NCI-H2107 (cell line): ENCODE results near the gene RPL6.
A peak's percentile ranks its signal among the peaks of the same experiment; 100 is the strongest.
"Not testable (repeated sequence)": the region's sequence is repeated elsewhere in the genome, so short reads cannot be mapped to it uniquely, and the experiment has no call there.

Source experiments
- DNase-seq: peaks from one replicate; lab custom pipeline; 2025; lab: John Stamatoyannopoulos, UW

The RPL6 gene

DNA sequence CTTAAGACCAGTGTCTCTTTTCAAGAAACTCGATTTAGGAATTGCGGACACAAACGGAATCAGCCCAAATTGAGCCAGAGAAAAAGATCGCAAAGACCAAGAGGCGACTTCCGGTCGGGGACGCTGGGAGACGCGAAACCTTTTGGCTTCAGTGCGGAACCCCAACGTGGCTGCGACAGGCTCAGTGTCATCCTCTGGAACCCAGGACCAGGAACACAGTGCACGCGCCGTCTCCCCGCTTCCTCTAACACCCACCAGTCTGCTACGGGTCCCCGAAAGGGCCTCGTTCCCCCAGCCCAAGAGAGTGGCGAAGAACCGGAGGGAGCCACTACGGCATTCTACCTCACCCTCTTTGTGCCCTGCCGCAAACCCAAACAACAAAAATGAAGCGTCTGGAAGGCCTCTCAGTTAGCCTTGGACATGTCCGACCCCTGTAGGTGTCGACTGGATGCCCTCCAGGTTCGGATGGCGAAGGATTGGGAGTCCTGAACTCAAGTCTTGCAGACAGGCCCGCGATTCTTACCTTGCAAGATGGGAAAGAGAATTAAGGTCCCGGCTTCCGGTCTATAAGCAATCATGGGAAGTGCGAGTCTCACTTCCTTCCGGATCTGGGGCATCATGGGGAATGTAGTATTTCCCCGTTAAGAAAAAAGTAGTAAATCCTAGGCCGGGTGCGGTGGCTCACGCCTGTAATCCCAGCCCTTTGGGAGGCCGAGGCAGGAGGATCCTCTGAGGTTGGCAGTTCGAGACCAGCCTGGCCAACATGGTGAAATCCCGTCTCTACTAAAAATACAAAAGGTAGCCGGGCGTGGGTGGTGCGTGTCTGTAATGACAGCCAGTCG lies at the start of gene RPL6:
Gene RPL6 (minus strand): TSS at position 542 of the 842 bp plus-strand sequence. CDS start 949 bp downstream, outside the sequence.
- peak; percentile 81 for DNase-seq

DNA sequence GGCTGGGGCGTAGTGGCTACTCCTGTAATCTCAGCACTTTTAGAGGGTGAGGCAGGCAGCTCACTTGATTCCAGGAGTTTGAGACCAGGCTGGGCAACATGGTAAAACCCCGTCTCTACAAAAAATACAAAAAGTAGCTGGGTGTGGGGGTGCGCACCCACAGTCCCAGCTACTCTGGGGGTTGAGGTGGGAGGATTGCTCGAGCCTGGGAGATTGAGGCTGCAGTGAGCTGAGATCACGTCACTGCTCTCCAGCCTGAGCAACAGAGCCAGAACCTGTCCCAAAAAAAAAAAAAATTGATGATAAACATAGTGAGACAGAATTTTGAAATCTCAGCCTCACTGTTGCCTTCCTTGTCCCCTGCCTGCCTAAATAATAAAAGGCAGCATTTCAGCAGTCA lies 49.3 kb upstream of the RPL6 start:
- no peak for DNase-seq

DNA sequence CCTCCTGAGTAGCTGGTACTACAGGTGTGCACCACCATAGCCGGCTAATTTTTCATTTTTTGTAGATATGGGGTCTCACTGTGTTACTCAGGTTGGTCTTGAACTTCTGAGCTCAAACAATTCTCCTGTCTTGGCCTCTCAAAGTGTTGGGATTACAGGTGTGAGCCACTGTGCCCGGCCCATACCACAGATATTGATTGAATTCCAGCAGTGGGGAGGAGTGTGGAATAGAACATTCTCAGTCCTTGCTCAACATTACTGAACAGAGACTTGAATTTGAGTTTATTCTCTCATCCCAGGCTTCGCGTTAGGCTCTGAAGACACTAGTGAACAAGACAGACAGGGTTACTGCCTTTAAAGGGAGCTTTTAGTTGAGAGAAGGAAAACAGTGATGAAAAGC lies 48.9 kb upstream of the RPL6 start:
- DNase-seq = no peak

DNA sequence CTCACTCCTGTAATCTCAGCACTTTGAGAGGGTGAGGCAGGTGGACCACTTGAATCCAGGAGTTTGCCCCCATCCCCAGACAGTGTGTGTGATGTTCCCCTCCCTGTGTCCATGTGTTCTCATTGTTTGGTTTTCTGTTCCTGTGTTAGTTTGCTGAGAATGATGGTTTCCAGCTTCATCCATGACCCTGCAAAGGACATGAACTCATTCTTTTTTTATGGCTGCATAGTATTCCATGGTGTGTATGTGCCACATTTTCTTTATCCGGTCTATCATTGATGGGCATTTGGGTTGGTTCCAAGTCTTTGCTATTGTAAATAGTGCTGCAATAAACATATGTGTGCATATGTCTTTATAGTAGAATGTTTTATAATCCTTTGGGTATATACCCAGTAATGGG lies 47.7 kb upstream of the RPL6 start:
- not testable (repeated sequence) for DNase-seq

DNA sequence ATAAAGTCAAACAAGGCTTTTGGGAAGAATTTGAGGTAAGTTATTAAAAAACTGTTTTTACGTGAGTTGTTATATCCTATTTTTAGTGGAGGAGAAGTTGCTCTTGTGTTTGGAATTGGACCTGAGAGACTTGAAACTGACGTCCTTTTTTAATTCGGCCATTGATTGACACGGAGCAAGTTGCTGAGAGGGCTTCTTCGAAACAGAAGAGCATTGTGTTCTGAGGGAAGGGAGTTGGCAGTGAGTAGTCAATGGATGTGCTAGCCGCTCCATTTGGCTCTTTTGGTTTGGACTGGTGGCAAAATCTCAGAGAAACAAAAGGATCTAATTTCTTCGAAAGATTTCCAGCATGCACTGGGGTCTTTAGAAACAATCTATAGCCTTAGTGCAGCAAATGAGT lies 46.6 kb upstream of the RPL6 start:
- no peak for DNase-seq

DNA sequence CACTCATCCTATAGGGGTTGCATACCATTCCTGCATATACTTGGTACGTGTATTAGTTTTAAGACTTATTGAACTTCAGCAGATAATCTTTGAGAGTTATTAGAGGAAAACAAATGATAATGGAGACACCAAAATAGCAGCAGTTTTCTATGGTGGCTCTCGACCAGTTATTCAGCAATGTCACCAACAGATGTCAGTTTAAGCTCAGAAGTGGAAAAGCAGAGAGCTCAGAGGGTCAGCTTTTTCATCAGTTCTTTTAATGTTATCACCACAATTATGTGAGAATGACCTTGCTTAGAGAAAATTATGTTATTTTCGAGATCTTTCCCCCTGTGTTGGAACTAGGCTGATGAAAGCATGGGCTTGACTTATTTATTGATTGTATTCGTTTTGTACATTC lies 41.3 kb upstream of the RPL6 start:
- no peak for DNase-seq

DNA sequence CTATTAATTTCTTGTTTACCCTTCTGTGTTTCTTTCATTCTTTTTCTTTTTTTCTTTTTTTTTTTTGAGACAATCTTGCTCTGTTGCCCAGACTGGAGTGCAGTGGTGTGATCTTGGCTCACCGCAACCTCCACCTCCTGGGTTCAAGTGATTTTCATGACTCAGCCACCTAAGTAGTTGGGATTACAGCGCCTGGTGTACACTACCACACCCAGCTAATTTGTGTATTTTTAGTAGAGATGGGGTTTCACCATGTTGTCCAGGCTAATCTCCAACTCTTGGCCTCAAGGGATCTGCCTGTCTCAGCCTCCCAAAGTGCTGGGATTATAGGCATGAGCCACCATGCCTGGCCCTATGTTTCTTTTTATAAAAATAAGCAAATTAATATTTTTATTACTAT lies 38.8 kb upstream of the RPL6 start:
- DNase-seq = not testable (repeated sequence)

DNA sequence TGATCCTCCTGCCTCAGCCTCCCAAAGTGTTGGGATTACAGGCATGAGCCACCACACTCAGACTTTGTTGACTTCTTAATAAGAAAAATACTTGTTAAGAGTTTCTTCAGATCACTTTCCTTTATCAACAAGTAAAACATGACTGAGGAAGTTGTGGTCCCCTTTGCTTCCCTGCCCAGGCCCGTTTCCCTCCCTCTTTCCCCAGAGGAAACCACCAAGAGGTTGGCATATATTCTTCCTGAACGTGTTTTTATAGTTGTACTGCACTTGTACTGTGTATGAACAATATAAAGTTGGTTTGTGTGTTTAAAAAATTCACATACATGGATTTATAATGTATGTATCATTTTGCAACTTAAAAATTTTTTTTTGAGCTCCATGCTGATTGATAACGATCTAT lies 37.7 kb upstream of the RPL6 start:
- DNase-seq = no peak

DNA sequence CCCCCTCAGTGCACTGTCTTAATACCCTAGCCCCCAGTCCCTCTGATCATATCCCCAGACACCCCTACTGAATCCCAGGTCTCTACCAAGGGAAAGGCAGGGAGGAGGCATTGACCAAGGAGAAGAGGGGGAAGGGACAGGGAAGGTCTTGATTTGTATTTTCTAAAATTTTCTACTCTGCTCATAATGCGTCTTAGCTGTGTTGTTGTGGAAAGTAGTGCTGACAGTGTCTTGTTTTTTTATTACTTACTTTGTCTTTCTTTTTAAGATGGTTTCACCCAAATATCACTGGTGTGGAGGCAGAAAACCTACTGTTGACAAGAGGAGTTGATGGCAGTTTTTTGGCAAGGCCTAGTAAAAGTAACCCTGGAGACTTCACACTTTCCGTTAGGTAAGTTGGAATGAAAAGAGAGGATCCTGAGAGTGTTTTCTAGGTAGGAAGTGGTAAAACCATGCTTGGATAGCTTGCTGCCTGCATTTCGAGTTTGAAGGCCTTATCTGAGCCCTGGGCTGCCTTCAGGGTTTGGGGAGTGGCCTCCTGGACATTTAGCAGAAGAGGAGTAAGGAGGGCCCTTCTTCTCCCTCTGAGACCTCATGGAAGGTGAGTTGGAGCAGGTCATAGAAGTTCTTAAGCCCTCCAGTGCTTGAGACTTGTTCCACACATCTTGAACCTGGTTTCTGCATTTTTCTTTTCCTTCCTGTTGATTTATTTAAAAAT lies 36.8 kb upstream of the RPL6 start:
- no peak for DNase-seq

DNA sequence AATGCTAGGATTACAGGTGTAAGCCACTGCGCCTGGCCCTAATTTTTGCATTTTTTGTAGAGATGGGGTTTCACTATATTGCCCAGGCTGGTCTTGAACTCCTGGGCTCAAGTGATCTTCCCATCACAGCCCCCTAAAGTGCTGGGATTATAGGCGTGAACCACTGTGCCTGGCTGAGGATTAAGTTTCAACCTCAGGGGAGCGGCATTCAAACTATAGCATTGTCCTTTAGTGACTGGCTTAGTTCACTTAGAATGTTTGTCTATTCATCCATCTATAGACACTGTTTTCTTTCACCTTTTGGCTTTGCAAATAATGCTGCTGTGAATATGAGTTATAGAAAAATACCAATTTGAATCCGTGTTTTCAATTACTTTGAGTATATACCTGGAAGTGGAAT lies 34.5 kb upstream of the RPL6 start:
- DNase-seq = no peak

DNA sequence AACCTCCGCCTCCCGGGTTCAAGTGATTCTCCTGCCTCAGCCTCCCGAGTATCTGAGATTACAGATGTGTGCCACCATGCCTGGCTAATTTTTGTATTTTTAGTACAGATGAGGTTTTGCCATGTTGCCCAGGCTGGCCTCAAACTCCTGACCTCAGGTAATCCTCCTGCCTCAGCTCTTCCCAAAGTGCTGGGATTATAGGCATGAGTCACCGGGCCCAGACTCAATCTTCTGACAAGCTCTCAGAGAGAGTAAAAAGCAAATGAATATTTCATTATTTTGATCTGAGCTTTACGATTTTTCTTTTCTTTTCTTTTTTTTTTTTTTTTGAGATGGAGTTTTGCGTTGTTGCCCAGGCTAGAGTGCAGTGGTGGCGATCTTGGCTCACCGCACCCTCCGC lies 31.2 kb upstream of the RPL6 start:
- DNase-seq = not testable (repeated sequence)

DNA sequence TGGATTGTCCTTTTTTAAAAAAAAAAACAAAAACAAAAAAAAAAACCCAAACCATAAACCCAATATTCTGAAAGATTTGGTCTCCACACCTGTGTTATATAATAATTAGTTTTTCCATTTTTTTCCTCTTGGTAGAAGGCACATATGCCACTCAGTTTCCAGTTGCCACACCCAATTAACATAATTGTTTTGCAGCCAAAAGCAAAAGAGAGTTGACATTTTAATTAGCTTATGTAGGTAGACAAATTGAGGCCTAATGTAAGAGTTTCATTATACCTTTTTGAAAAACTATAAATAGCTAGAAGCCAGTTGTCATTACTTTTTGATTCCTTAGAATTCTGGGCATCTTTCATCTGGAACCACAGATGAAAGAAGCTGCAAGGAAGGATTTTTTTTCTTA lies 30.4 kb upstream of the RPL6 start:
- DNase-seq = no peak

DNA sequence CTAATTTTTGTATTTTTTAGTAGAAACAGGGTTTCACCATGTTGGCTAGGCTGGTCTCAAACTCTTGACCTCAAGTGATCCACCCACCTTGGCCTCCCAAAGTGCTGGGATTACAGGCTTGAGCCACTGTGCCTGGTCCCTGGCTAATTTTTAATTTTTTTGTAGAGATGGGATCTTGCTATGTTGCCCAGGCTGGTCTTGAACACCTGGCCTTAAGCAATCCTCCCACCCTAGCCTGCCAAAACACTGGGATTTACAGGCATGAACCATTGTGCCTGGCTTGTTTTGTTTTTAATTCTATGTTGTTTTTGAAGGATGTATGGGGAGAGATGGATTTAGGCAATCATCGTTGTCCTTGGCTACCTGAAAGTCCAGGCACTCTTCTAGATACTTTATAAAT lies 29.2 kb upstream of the RPL6 start:
- not testable (repeated sequence) for DNase-seq

DNA sequence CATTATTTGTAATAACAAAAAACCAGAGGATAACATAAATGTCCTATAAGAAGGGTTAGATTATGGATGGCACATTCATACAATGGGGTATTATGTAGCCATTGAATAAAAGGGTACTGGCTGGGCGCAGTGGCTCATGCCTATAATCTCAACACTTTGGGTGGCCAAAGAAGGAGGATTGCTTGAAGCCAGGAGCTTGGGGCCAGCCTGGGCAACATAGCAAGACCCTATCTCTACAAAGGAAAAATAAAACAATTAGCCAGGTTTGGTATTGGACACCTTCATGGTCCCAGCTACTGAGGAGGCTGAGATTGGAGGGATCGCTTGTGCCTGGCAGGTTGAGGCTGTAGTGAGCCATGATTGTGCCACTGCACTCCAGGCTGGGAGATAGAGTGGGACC lies 24.1 kb upstream of the RPL6 start:
- DNase-seq = no peak

DNA sequence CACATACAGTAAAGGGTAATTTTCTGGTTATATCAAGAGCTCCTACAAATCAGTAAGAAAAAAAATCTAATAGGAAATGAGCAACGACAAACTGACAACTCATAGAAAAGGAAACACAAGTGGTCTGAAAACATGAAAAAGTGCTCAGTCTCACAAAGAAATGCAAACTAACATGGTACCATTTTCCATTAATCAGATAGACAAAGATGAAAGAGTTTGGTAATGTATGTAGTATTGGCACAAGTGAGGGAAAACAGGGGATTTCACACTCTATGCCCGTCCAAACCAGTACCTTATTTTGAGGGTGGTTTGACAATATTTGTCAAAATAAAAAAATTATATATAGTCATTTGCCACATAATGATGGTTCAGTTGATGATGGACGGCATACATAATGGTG lies 22.6 kb upstream of the RPL6 start:
- no peak for DNase-seq

DNA sequence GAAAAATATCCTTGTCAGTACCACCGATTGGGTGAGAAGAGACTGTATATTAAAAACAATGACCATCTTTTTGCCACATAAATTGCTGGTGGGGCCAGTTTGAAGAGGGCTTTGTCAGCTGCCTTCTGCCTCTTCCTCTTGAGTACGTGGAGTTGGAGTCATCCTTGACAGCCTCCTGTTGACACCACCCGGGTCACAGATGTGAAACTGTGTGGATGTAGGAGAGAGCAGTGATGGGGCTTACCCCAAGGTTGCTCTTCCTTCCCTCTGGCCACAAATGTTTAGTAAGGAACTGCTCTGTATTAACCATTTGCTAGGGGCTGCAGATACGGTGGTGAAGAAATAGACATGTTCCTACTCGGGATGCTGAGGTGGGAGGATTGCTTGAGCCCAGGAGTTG lies 21.5 kb upstream of the RPL6 start:
- no peak for DNase-seq

DNA sequence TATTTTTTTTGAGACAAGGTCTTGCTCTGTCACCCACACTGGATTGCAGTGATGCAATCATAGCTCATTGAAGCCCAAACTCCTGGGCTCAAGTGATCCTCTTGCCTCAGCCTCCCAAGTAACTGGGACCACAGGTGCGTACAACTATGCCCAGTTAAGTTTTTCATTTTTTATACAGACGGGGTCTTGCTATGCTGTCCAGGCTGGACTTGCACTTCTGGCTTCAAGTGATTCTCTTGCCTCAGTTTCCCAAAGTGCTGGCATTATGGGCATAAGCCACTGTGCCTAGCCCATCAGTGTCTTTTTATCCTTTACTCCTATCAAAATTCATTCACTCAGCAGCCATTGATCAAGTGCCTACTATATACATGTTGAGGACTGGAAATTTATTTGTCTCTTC lies 18.4 kb upstream of the RPL6 start:
- DNase-seq = no peak

DNA sequence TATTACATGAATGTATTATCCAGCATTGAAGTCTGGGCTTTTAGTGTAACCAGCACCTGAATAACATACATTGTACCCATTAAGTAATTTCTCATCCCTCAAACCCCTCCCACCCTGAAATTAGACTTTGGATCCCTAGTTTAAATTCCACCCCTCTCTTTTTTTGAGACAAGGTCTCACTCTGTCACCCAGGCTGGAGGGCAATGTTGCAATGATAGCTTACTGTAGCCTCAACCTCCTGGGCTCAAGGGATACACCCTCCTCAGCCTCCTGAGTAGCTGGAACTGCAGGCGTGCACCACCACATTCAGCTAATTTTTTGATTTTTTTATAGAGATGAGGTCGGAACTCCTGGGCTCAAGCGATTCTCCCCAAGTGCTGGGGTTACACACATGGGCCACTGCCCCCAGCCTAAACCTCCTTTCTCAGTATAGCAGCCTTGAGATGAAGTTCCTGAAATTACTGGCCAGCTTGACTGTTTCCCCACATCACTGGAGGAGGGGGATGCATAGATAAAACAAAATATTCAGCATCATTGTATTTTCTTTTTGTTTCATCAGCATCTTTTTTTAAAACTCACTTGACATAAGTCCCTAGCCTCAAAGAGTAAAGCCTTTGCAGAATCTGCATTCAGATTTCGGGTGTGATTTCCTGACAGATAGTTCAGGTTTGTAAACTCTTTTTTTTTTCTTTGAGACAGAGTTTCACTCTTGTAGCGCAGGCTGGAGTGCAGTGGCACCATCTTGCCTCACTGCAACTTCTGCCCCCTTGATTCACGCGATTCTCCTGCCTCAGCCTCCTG lies 16.4 kb upstream of the RPL6 start:
- no peak for DNase-seq

DNA sequence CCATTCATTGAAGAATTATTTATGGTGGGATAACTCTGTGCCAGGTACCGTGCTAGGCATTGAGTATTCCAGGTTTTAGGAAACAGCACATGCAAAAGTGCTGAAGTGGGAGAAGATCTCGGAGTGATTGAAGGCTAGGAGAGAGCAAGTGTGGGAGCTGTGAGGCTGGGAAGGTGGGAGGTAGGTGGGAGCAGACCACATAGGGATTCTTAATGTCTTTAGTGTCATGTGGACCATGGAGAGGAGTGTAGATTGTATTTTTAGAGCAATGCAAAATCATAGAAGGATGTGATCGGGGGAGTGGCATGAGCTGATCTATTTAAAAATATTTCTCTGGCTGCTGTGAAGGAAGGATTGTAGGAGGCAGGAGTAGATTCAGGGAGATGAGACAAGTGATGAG lies 14.7 kb upstream of the RPL6 start:
- no peak for DNase-seq

DNA sequence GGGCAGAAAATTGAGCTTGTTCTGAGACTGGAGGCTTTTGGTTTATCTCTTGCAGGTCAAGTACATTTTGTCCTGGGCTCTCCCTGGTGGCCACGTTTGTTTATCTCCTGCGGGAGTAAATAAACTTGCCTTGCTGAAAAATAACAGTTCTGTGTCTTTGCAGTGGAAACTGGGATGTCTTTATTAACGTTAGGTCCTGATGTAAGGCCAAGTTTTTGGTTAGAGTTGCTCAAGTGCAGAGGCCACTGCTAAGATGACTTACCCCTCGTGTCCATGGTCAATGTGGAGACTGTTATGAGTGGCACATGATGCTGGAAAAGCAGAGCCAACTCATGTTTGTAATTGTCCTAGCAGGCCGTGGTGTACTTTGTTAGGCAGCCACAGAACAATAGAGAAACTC lies 13.1 kb upstream of the RPL6 start:
- no peak for DNase-seq

DNA sequence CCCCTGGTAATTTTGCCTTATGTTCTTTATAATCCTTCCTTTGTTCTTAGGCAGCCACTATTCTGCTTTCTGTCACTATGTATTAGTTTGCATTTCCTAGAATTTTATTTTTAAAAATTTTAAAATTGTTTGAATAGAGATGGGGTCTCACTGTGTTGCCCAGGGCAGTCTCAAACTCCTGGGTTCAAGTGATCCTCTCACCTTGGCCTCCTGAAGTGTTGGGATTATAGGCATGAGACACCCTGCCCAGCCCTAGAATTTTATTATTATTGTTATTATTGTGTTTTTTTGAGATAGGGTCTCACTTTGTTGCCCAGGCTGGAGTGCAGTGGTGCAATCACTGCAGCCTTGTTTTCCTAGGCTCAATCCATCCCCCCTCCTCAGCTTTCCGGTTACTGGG lies 12.0 kb upstream of the RPL6 start:
- DNase-seq = no peak

DNA sequence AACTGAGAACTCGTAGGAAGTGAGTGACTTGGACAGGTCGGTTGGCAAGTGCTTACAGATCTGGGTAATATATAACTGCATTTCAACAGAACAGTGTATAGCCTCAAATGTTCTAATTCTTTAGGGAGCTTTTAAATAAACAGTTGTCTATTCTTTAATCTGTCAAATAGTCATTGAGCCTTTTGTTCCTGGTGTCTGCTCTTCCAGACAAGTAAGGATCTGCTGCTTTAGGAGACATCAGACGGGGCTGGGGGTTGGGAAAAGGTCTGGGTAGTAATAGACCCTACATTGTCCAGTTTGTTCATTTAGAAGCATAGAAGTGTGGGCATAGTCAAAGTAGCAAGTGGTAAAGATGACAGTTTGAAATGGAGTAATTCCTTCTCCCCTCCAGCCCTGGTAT lies 11.3 kb upstream of the RPL6 start:
- no peak for DNase-seq
